GM21529 (cell line): Measurements from ENCODE around the gene HVCN1.

Source experiments
- ATAC-seq: cut with Tn5 transposase; IDR thresholded peaks from one replicate; pipeline ENCODE4 v1.9.1; 2021; ENCODE audit not compliant: unreplicated experiment

The HVCN1 gene

DNA sequence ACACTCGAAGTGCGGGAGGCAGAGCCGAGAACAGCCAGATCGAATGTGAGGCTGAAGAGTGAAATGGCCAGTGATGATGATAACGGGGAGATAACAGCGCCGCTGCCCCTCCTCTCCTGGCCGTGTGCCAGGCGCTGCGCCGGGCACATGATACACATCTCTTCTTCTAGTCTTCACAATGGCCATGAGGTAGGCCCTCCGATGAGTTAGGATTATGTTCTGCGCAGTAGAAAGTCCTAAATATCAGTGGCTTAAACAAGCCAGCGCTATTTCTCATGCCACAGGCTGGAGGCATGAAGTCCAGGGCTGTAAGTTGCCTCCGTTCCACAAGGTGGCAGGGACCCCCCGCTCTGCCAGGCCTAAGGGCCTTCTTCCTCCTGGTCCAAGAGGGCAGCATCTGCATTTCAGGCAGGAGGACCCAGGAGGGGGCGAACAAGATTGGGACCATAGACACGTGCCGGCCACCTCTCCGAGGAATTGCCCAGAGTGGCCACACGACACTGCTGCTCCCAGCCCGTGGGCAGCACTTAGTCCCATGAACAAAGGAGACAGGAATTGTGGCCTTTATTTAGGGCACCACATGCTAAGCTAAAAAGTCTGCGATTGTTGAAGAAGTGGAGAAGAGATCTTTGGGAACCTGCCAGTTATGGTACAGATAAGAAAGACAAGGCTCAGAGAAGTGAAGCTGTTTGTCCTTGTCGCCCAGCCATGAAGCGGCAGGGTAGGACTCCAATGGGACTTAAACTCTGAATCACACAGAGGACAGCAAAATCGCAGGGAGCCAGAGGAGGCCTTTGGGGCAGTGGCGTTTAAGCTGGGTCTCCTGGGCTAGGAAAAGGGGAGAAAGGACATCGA is 10.9 kb upstream of the HVCN1 start:
- no peak for ATAC-seq

DNA sequence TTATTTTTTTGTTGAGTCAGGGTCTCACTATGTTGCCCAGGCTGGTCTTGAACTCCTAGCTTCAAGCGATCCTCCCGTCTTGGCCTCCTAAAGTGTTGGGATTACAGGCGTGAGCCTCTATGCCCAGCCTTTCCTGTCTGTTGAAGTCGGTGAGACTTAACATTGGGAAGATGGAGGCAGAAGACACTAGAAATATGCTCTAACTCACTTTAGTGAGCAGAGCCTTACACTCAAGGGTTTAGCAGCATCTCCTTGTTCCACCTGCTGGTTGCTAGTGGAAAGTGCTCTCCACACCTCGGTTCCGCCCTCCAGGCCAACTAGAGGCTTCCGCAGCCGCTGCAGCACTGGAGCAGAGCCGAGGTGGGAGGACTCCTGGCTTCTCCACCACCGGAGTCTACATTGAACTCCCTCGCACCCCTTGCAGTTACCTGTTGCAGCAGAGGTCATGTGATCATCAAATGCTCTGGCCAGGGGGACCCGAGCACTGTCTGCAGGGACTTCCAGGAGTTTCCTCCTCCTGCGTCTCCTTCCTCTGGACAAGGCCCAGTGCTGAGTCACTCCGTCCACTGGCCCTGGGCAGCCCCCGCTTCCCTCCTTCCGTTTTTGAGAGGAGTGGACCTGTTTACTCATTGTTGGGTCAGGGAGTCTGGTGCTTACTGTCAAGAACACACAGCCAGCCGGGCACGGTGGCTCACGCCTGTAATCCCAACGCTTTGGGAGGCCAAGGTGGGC is 9.4 kb upstream of the HVCN1 start:
- peak; percentile 93 for ATAC-seq

GRCh38 chr12:110697236-110697635 is 8.3 kb upstream of the HVCN1 start:
- ATAC-seq, result no peak

- no peak for ATAC-seq
Measured at GRCh38 chr12:110696283-110696682, 7.4 kb upstream of the HVCN1 start.

DNA sequence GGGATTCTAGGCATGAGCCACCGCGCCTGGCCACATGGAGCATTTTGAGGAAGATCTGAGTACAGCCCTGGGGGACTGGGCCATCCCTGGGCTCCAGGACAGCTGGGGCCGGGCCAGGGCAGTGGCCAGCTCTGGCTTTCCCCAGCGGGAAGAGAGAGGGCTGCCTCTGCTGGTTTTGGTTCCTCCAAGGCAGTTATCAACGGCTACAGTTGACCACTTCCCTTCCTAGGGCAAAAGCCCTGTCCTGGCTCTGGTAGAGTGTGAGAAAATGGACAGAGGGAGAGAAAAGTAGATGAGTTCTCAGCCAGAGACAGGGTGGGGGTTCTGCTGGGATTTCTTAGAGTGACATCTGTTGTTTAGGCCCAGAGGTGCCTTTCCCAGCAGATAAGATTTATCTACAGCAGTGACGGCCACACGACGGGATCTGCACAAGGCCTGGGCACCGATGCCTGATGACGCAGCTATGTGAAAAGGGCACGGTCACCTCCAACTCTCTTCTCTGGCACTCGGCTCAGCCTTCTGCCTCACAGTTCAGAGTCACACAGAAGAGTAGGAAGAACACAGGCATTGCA is 5.5 kb upstream of the HVCN1 start:
- ATAC-seq, result no peak

DNA sequence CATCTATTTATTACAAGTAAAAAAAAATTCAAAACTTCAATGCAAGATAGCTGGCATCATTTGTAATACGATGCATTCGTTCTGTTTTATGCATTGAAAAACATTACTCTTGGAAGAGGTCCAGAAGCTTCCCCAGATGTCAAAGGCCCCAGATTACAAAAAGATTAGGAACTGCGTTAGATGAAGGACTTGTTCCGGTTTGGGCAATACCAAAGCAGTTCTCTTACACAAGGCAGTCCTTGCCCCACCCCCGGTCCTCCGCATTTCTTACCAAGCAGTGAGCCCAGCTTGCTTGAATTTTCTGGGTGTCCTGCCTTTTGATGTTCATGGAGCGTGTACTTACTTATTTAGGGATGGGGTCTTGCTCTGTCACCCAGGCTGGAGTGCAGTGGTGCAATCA is 4.8 kb upstream of the HVCN1 start:
- ATAC-seq, result no peak

DNA sequence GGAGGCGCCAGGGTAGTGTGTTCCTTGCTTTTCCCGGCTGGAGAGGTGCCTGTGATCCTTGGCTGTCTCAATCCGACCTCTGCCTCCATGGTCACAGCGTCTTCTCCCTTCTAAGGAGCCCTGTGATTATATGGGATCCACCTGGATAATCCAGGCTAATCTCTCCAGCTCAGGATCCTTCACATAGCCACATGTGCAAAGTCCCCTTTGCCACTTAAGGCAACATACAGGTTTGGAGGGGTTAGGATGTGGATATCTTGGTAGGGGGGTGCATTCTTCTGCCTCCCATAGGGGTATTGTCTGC is 1.2 kb upstream of the HVCN1 start:
- no peak for ATAC-seq

DNA sequence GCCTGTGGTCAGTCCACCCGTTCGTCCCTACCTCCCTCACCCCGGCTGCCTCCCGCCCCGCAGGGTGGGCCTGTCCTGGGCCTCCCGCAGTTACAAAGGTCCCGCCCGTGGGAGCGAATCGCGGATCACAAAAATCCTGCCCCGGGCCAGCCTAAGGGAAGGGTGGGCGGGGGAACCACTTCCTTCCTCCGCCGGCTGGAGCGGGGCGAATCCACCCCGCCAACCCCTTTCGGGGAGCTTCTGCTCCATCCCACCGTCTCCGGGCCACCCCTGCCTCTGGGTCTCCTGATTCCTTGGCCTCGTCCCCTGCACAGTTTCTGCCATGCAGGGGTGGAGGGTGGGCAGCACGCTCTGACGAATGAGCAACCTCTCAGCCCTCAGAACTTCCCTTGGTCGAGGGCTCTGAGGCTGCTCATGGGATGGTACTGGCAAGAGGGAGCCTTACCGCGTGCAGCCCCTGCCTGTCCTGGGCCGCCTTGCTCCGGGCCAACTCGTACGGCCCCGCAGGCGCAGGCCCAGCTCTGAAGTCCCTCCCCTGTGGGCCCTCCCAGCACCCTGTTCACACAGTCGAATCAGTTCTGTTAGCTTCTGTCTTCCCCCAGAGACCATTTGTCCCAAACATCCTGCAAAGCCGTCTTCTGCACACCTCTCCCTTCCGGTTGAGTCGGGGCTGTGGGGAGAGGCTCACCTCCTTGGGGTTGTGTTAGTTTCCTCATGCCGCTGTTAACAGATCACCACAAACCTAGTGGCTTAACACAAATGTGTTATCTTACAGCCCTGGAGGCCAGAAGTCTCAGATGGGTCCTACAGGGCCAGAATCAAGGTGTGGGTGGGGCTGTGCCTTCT is 589 bp upstream of the HVCN1 start:
- peak; percentile 53 for ATAC-seq

DNA sequence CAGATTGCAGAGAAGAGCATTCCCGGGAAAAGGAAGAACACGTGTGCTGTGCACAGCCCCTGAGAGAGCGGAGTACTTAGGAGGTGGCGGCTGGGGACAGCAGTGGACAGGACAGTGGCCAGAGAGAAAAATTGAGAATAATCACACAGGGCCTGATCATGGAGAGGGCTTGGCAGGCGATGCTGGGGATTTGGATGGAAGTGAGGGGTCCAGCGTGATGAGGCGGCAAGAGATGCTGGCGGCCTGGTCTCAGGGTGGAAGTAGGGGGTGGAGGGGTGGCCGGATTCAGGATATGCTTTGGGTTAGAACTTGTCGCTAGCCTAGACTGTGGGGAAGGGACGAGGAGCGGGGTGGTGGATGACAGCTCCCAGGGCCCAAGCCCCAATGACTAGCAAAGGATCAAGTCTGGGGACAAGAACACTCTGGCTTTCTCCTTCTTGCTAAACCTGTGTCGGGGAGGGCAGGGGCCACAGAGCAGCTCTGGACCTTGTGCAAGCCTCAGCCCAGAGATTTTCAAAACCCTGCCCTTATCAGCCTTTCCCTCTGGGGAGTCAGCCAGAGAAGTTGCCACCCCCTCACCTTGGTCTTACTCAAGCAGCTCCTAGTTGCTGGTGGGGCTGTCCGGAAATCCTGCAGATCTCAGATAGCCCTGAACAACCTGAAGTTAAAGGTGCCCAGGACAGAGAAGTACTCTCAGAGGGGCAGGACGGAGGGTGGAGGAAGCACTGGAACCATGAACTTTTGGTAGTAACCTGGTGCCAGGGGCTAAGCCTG is 1.3 kb downstream of the HVCN1 start:
- ATAC-seq, result no peak

- no peak for ATAC-seq
Measured at GRCh38 chr12:110686294-110686903, 2.5 kb downstream of the HVCN1 start.

DNA sequence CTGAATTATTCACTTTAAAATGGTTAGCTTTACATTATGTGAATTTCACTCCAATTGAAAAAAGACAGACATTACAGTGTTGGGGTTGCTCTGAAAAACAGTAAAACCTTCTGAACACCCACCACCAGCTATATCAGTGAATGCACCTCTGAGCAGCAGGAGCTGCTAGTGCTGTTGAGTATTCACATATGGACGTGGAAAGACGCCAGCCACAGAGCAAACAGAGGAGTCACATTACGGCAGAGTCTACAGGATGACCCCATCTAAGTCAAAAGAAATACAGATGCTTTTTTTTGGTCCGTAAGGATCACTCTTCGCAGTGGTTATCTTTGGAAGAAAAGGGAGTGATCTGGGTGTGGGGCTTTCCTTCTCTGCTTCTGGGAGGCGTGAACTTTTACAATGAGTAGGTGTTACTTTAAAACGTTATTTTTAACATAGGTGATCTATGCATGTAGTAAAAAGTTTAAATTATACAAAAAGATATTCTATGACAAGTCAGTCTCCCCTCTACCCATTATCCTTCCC is 4.5 kb downstream of the HVCN1 start:
- ATAC-seq, result no peak

DNA sequence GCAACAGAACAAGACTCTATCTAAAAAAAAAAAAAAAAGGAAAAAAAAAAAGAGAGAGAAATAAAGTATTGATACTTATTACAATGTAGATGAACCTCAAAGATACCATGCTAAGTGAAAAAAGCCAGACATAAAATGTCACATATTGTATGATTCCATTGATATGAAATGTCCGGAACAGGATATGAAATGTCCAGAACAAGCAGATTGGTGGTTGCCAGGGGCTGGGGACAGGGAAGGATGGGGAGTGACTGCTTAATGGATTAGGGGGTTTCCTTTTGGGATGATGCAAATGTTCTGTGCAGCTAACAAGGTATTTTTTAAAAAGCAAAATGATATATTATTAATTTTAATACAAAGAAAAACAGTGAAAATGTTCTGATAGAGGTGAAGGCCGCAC is 5.0 kb downstream of the HVCN1 start:
- ATAC-seq, result no peak

DNA sequence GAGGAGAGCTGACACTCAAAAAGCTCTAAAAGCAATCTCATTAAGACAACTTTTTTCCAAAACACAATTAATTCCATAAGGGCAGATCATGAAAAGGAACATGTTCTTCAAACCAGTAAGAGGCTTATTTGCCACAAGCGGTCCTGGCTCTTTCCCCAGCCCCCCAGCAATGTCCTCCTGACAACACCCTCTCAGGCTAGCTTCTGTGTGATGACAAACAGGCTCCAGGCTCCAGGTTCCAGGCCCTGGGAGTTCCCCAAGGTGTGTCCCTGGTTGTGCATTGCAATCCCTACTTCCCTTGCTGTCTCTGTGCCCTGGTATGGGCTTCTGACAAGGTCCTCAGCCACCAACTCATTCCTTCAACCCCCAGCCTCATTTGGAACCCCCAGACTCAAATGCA is 8.9 kb downstream of the HVCN1 start:
- no peak for ATAC-seq

GRCh38 chr12:110679201-110679600 is 9.7 kb downstream of the HVCN1 start:
- ATAC-seq, result no peak

DNA sequence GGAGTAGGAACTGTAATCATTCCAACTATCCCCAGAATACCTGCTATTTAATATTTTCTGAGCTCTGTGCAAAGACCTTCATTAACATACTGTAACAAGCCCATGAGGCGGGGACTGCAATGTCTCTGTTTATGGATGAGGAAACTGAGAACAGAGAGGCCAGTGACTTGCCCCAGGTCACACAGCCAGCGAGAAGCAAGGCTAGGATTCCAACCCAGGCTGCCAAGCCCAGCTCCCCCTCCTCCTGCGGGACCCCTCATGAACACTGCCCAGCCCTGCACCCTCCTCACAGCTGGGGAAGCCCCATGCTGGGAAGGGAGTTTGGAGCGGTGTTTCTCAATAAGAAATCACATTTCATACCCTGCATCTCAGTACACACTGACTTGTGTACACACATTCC is 10.9 kb downstream of the HVCN1 start:
- ATAC-seq, result peak; percentile 5

DNA sequence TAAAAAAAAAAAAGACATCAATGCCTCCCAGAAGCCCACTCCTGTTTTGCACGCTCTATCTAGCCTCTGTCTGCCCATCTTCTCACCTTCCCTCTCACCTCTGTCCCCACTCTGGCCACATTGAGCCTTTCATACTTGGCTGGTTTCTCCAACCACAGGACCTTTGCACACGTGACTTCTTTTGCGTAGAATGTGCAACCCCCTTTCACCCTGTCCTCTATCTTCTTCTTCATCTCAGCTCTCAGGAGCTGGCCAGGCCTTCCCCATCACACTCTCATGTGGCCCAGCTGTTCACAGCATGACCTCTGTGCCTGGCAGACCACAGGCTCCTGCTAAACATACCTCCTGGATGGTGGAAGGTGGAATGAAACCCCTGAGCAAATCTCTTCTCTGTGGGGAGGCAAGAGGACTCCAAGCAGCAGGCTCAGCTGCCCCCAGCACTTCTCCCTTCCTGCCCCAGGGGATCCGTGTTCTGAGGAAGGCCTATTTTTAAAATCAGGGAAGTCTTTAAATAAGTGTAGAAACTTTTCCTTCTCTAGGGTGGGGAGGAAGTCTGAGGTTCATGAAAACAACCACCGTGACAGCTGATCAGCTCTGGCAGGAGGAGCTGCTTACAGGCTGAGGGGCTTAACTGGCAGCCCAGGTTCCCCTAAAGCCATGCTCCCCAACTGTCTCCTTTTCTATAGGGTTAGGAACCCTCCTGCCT is 11.6 kb downstream of the HVCN1 start:
- ATAC-seq, result peak; percentile 81

DNA sequence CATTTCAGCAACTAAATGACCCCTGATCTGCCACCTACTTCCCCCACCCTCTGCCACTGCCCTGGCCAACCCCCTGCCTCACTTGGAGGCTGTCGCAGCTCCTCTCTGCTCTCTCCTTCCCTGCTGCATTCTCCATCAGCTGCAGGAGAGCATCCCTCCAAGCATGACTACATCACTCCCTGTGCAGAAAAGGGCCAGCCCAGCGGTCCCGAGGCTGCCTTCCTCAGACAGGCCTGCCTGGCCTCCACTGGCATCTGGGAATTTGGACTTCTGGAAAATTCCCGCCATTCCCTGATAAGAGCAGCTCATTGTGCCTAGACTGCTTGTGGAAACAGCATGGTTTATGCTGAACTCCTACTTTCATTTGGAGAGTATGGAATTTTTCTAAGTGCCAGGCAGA is 12.7 kb downstream of the HVCN1 start:
- no peak for ATAC-seq

- ATAC-seq, result peak; percentile 58
Measured at GRCh38 chr12:110670161-110670701, 18.7 kb downstream of the HVCN1 start.

GRCh38 chr12:110669193-110669502 is 19.8 kb downstream of the HVCN1 start:
- peak; percentile 29 for ATAC-seq
